Measurements from ENCODE around the gene FNDC11. TPM values are rescaled to one million over a fixed set of nuclear protein-coding genes. Genes with fewer than 3 reads are reported as not detected.

The FNDC11 gene
- total and polyA plus RNA-seq, 2 of the 13 experiments (the other 11 are each of a cell fraction or from before 2014, with no cell fraction given): 0.07 TPM; not detected in 1

- ChIA-PET CTCF (ENCODE audit: low intra/inter-chr PET ratio, low total read pairs) (no interaction called here), POLR2A (interaction anchor here (1.2 kb wide), 1 partner anchor 23 kb away, joined by 5 read pairs; the partner anchor contains the start of gene PPDPF)
- in situ Hi-C loops (cut with HindIII; ENCODE audit: extremely low pct_ligation_motif_present, low pct_unique_long_range_greater_than_20kb) (no loop called here), intact Hi-C loops (cut with micrococcal nuclease; ENCODE audit: unreplicated experiment) (no loop called here)
- DNase-seq (ENCODE audit: low spot score) (no peak), FAIRE-seq (no peak), ATAC-seq (no peak)
- H3K36me3 ChIP-seq (replicated peaks in 1 of 2; ENCODE audit: control insufficient read depth in 1 of 2, insufficient read depth in 2 of 2, low read length in 2 of 2): no peaks in the 10 kb centered on the region
- H3K9me3 ChIP-seq (ENCODE audit: low read length): no peaks in the 10 kb centered on the region
- H3K27me3 ChIP-seq (ENCODE audit: control insufficient read depth in 1 of 2, insufficient read depth in 2 of 2, low read length in 2 of 2): peaks cover 48 to 91% of the 10 kb centered on the region in 2 experiments
- 43% methylated on average over 10 of the region's 10 CpGs for WGBS (ENCODE audit: low lambda C conversion rate)
- BruUV-seq (replicated peaks): no TSS peak
- no peak overlapping the region for H3K4me3 ChIP-seq (replicated peaks in 1 of 3; ENCODE audit: insufficient read depth in 1 of 3, low read depth in 2 of 3, low read length in 3 of 3)
- no peaks in the 10 kb centered on the region; the same call in 1 of the 2 replicates for H4K20me1 ChIP-seq (ENCODE audit: insufficient read depth, low read length)
- peaks cover 38% of the 10 kb centered on the region for H3K4me1 ChIP-seq (ENCODE audit: insufficient read depth, low read length)
- H3K27ac ChIP-seq (ENCODE audit: extremely low read length, insufficient read depth, low read length): no peak overlapping the region
- no peak overlapping the region for H3K9ac ChIP-seq (ENCODE audit: insufficient read depth, low read depth, low read length)
- H3K79me2 ChIP-seq (ENCODE audit: insufficient read depth, low read length): no peaks in the 10 kb centered on the region
- no peak overlapping the region for H3K4me2 ChIP-seq (ENCODE audit: low read depth, low read length)
- no peak overlapping the region for H2AFZ ChIP-seq (ENCODE audit: low read length)
- 0 out of 2 replicates have a peak, but pooled peaks have one; percentile 6 for TF ChIP-seq GABPB1 (CRISPR knock-in tag; IDR thresholded peaks at IDR 0.05)
- no peak for TF ChIP-seq E2F2 (CRISPR knock-in tag; IDR thresholded peaks at IDR 0.05; ENCODE audit: borderline replicate concordance)
- TF ChIP-seq MATR3 (CRISPR knock-in tag; IDR thresholded peaks at IDR 0.05): no peak
- no peak for TF ChIP-seq ATF3 (CRISPR knock-in tag; IDR thresholded peaks at IDR 0.05)
- no peak for TF ChIP-seq ZNF614 (CRISPR knock-in tag; IDR thresholded peaks at IDR 0.05; ENCODE audit: borderline replicate concordance)
- TF ChIP-seq ZNF747 (CRISPR knock-in tag; IDR thresholded peaks at IDR 0.05; ENCODE audit: borderline replicate concordance): no peak
- no peak for TF ChIP-seq ZNF362 (CRISPR knock-in tag; IDR thresholded peaks at IDR 0.05; ENCODE audit: borderline replicate concordance)
- TF ChIP-seq ZNF10 (CRISPR knock-in tag; IDR thresholded peaks at IDR 0.05; ENCODE audit: borderline replicate concordance, low read depth): no peak
- 0 out of 2 replicates have a peak, but pooled peaks have one; percentile 80 for TF ChIP-seq ZNF550 (CRISPR knock-in tag; IDR thresholded peaks at IDR 0.05; ENCODE audit: borderline replicate concordance)
- no peak for TF ChIP-seq ZNF180 (CRISPR knock-in tag; IDR thresholded peaks at IDR 0.05; ENCODE audit: borderline replicate concordance, low read depth)
- no peak for TF ChIP-seq ZC3H4 (CRISPR knock-in tag; IDR thresholded peaks at IDR 0.05; ENCODE audit: borderline replicate concordance)
- no peak for TF ChIP-seq BRD4 (CRISPR knock-in tag; IDR thresholded peaks at IDR 0.05)
- no peak for TF ChIP-seq ZNF3 (CRISPR knock-in tag; IDR thresholded peaks at IDR 0.05)
- TF ChIP-seq, protein P1, sequence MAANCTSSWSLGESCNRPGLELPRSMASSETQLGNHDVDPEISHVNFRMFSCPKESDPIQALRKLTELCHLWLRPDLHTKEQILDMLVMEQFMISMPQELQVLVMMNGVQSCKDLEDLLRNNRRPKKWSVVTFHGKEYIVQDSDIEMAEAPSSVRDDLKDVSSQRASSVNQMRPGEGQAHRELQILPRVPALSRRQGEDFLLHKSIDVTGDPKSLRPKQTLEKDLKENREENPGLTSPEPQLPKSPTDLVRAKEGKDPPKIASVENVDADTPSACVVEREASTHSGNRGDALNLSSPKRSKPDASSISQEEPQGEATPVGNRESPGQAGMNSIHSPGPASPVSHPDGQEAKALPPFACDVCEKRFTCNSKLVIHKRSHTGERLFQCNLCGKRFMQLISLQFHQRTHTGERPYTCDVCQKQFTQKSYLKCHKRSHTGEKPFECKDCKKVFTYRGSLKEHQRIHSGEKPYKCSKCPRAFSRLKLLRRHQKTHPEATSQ (CRISPR knock-in tag; IDR thresholded peaks at IDR 0.05; ENCODE audit: borderline replicate concordance): no peak
- TF ChIP-seq POLR2AphosphoS2 (IDR thresholded peaks at IDR 0.05; ENCODE audit: low read depth, low read length): no peak
- TF ChIP-seq NR2F6 (IDR thresholded peaks at IDR 0.05): no peak
- no peak for TF ChIP-seq NR2F6 (CRISPR knock-in tag; IDR thresholded peaks at IDR 0.05)
- no peak for TF ChIP-seq IKZF4 (CRISPR knock-in tag; IDR thresholded peaks at IDR 0.05; ENCODE audit: borderline replicate concordance, low read depth, not compliant biosample characterization)
- no peak for TF ChIP-seq NFE2 (CRISPR knock-in tag; IDR thresholded peaks at IDR 0.05)
- TF ChIP-seq NFE2L1 (CRISPR knock-in tag; IDR thresholded peaks at IDR 0.05; ENCODE audit: borderline replicate concordance): 0 out of 2 replicates have a peak, but pooled peaks have one; percentile 33
- TF ChIP-seq ZNF354B (CRISPR knock-in tag; IDR thresholded peaks at IDR 0.05): no peak
These were observed 10.8 kb upstream of the FNDC11 start for GRCh38 chr20:63543131-63543530.

All from HepG2 (cell line).